Spleen (tissue), 11 donors: ENCODE results near the gene MAG. TPM values are rescaled to one million over a fixed set of nuclear protein-coding genes. Genes with fewer than 3 reads are reported as not detected.

Experiments used
- DNase-seq: peaks from one replicate; pipeline ENCODE4 v3.0.0-alpha.2; 2020
- H3K27ac ChIP-seq, 8 donors: fragments of 200-600 bp; sonication (generic) in 7 of 8; 1 replicate in 4 of 8; 2 replicates in 4 of 8; pipeline versions ENCODE4 v1.5.0 to v1.8.0; 2016 to 2021; ENCODE audit warnings: inconsistent platforms in 4 of 8, mild to moderate bottlenecking in 4 of 8, moderate library complexity in 1 of 8
- H3K27me3 ChIP-seq, 7 donors: fragments of 200-600 bp; sonication (generic) in 6 of 7; replicated peaks in 1 of 7; 1 replicate in 4 of 7; 2 replicates in 3 of 7; pipeline versions ENCODE4 v1.5.0 to v1.8.0; 2016 to 2021; ENCODE audit warnings: inconsistent platforms in 3 of 7, mild to moderate bottlenecking in 1 of 7
- H3K36me3 ChIP-seq, 6 donors: fragments of 200-600 bp; sonication (generic) in 5 of 6; 1 replicate in 4 of 6; 2 replicates in 2 of 6; pipeline versions ENCODE4 v1.5.0 to v1.8.0; 2016 to 2021; ENCODE audit warnings: inconsistent platforms in 2 of 6
- H3K4me1 ChIP-seq, 6 donors: fragments of 200-600 bp; sonication (generic) in 5 of 6; 1 replicate in 3 of 6; 2 replicates in 3 of 6; pipeline versions ENCODE4 v1.5.0 to v1.8.0; 2016 to 2021; ENCODE audit warnings: inconsistent platforms in 3 of 6
- H3K4me3 ChIP-seq, 8 donors: fragments of 200-600 bp; sonication (generic) in 7 of 8; 1 replicate in 4 of 8; 2 replicates in 4 of 8; pipeline versions ENCODE4 v1.5.0 to v1.8.0; 2016 to 2021; ENCODE audit warnings: inconsistent platforms in 4 of 8, mild to moderate bottlenecking in 4 of 8, moderate library complexity in 2 of 8
- H3K9me3 ChIP-seq, 8 donors: fragments of 200-600 bp; sonication (generic) in 7 of 8; 1 replicate in 4 of 8; 2 replicates in 4 of 8; pipeline versions ENCODE4 v1.5.0 to v1.8.0; 2016 to 2021; ENCODE audit warnings: inconsistent platforms in 4 of 8
- CTCF ChIP-seq, 11 experiments: fragments of 200-600 bp in 7 of 11; fragments of 450-650 bp in 4 of 11; sonication (generic) in 4 of 11; IDR thresholded peaks in 8 of 11; conservative IDR thresholded peaks in 3 of 11; 1 replicate in 7 of 11; 2 replicates in 4 of 11; pipeline versions ENCODE4 v1.4.0 to v1.8.0; 2016 to 2021; ENCODE audit warnings: antibody characterized with exemption in 11 of 11, inconsistent platforms in 4 of 11, mild to moderate bottlenecking in 1 of 11
- POLR2A ChIP-seq, 3 donors: fragments of 450-650 bp; IDR thresholded peaks; one replicate each; pipeline ENCODE4 v1.5.1; 2017; ENCODE audit warnings: antibody characterized with exemption in 3 of 3, mild to moderate bottlenecking in 1 of 3
- POLR2AphosphoS5 ChIP-seq, 3 donors: sonication (generic); formaldehyde crosslinking; IDR thresholded peaks; one replicate each; pipeline ENCODE4 v1.5.1; 2017; ENCODE audit warnings: antibody characterized with exemption in 3 of 3
- WGBS, 5 donors: extraction: QIAGEN DNeasy Blood & Tissue Kit in 3 of 5; methylation state at CpG; one replicate each; pipeline versions ENCODE4 v1.1.5 to v1.1.7; 2013 to 2018; 5-methylcytosine and 5-hydroxymethylcytosine counted together
- intact Hi-C: fragments of 100-400 bp; cut with DNase I; formaldehyde crosslinking; loops from one replicate; pipeline ENCODE4 v1.15.0; 2023; ENCODE audit warnings: low total_unique reads
- polyA plus RNA-seq, 3 donors: library from polyadenylated mRNA; stranded (reverse); fragments of 200-250 nt; gene quantifications; one replicate each; pipeline ENCODE4 v1.2.1, GENCODE V29; 2013
- total RNA-seq, 7 donors: library from RNA; depleted of rRNA in 3 of 7; stranded (reverse); fragments of >200 nt in 3 of 7; fragmentation: NEBNext Ultra II Directional in 4 of 7; extraction: Animal tissue kit (Norgen Biotek cat#: 25700) in 4 of 7; gene quantifications; one replicate each; pipeline versions ENCODE4 v1.1.0 to v1.2.1, GENCODE V29; 2016 to 2021
- donor health status: healthy with polysubstance abuse.
- donor health status: DM: no; HTN: no; CAD: no; lungs with moderate emphysema.
- donor health status: DM: no; HTN: no; CAD: no.
- donor health status: Bipolar disorder and iron deficiency.
- donor health status: healthy.
- donor health status: DM: no; HTN: no; CAD: no.
- donor health status: DM: yes; HTN: yes; CAD: no.

The MAG gene
- total and polyA plus RNA-seq, 10 donors: 0.07 to 55.2 (median 0.38) TPM; not detected in 2

GRCh38 chr19:35248310-35249145 lies 43.4 kb upstream of the MAG start, which contains the start of gene LSR:
TSS of gene LSR (plus strand) at chr19:35249002. CDS start at chr19:35249023, 21 bp downstream.
- H3K9me3 ChIP-seq: peaks cover 0 to 11% (median 0%) of the 10 kb centered on the region in 8 donors
- 0 to 2% (median 0%) methylated on average over 21 to 69 of the region's 69 CpGs for WGBS, 5 donors

GRCh38 chr19:35249146-35249847 lies 42.7 kb upstream of the MAG start:
- peaks cover 0 to 23% (median 0%) of the 10 kb centered on the region in 6 donors for H3K36me3 ChIP-seq
- H3K4me3 ChIP-seq: peak overlapping the region; percentile 54 to 89 (median 58)
- no peak for DNase-seq
- H3K27me3 ChIP-seq: peaks cover 0 to 43% (median 11%) of the 10 kb centered on the region in 7 donors
- peak overlapping the region; percentile 72 to 90 (median 81) for H3K27ac ChIP-seq
- 16 to 34% (median 18%) methylated on average over 28 to 39 of the region's 39 CpGs for WGBS, 5 donors
- TF ChIP-seq CTCF (IDR thresholded peaks at IDR 0.05 in 8 of 11, conservative IDR thresholded peaks at IDR 0.05 in 3 of 11): no peak
- no peak for TF ChIP-seq POLR2AphosphoS5 (IDR thresholded peaks at IDR 0.05)
- TF ChIP-seq POLR2A (IDR thresholded peaks at IDR 0.05): no peak
- peaks cover 13 to 56% (median 40%) of the 10 kb centered on the region in 6 donors for H3K4me1 ChIP-seq
- H3K9me3 ChIP-seq: peaks cover 0 to 7% (median 0%) of the 10 kb centered on the region in 8 donors
- intact Hi-C loops: no loop called here

More at GRCh38 chr19:35248310-35249145, 43.4 kb upstream of the MAG start, which contains the start of gene LSR:
- peaks cover 0 to 43% (median 11%) of the 10 kb centered on the region in 7 donors for H3K27me3 ChIP-seq
- TF ChIP-seq POLR2AphosphoS5 (IDR thresholded peaks at IDR 0.05): peak; percentile 76 to 82 (median 77)
- TF ChIP-seq CTCF (IDR thresholded peaks at IDR 0.05 in 8 of 11, conservative IDR thresholded peaks at IDR 0.05 in 3 of 11): peak in 1 of 11 experiments; percentile 10
- TF ChIP-seq POLR2A (IDR thresholded peaks at IDR 0.05): peak in 1 of 3 donors; percentile 32
- peaks cover 0 to 15% (median 0%) of the 10 kb centered on the region in 6 donors for H3K36me3 ChIP-seq
- H3K4me3 ChIP-seq: peak within 1 kb of the TSS; percentile 54 to 89 (median 58)
- DNase-seq: peak; percentile 94
- peaks cover 13 to 50% (median 36%) of the 10 kb centered on the region in 6 donors for H3K4me1 ChIP-seq
- intact Hi-C loops: no loop called here
- H3K27ac ChIP-seq: peak within 1 kb of the TSS; percentile 72 to 90 (median 81)

GRCh38 chr19:35249848-35250711 lies 41.9 kb upstream of the MAG start:
- Histone ChIP-seq H3K4me1 (peaks cover 13 to 64% (median 40%) of the 10 kb centered on the region in 6 donors), H3K27me3 (peaks cover 0 to 43% (median 11%) of the 10 kb centered on the region in 7 donors), H3K9me3 (no peaks in the 10 kb centered on the region), H3K27ac (peak overlapping the region in 4 of 8 donors; percentile 81 to 90 (median 86)), H3K4me3 (peak overlapping the region in 6 of 8 donors; percentile 57 to 89 (median 60)), H3K36me3 (peaks cover 0 to 31% (median 0%) of the 10 kb centered on the region in 6 donors)
- intact Hi-C loops: no loop called here
- peak in 2 of 3 donors; percentile 16 to 49 for TF ChIP-seq POLR2AphosphoS5 (IDR thresholded peaks at IDR 0.05)
- TF ChIP-seq CTCF (IDR thresholded peaks at IDR 0.05 in 8 of 11, conservative IDR thresholded peaks at IDR 0.05 in 3 of 11): no peak
- DNase-seq: peak; percentile 76
- WGBS, 5 donors: 80 to 87% (median 84%) methylated on average over 34 of the region's 34 CpGs
